SJCRH30 (cell line): Measurements from ENCODE around the gene NTM. TPM values are rescaled to one million over a fixed set of nuclear protein-coding genes. Genes with fewer than 3 reads are reported as not detected.

ENCODE experiments used
- DNase-seq, 2 experiments: peaks; one replicate each; pipeline ENCODE4 v3.0.0-alpha.2; 2015 to 2020
- H3K27ac ChIP-seq: fragments of 250-450 bp; sonication (Bioruptor Pico); 2 replicates; pipeline ENCODE4 v1.5.1; 2020; ENCODE audit warnings: mild to moderate bottlenecking, moderate library complexity
- H3K27me3 ChIP-seq: fragments of 250-450 bp; sonication (Bioruptor Pico); 2 replicates; pipeline ENCODE4 v1.5.1; 2020; ENCODE audit warnings: mild to moderate bottlenecking, moderate library complexity
- H3K36me3 ChIP-seq: fragments of 250-450 bp; sonication (Bioruptor Pico); 2 replicates; pipeline ENCODE4 v1.5.1; 2020; ENCODE audit warnings: mild to moderate bottlenecking, moderate library complexity
- H3K4me1 ChIP-seq: fragments of 250-450 bp; sonication (Bioruptor Pico); 2 replicates; pipeline ENCODE4 v1.5.1; 2020; ENCODE audit warnings: mild to moderate bottlenecking, moderate library complexity
- H3K4me3 ChIP-seq: fragments of 250-450 bp; sonication (Bioruptor Pico); 2 replicates; pipeline ENCODE4 v1.5.1; 2020; ENCODE audit warnings: mild to moderate bottlenecking, moderate library complexity
- H3K9me3 ChIP-seq: fragments of 250-450 bp; sonication (Bioruptor Pico); replicated peaks from 2 replicates; pipeline ENCODE4 v1.5.1; 2020; ENCODE audit warnings: mild to moderate bottlenecking, moderate library complexity
- total RNA-seq: library from RNA; depleted of rRNA; stranded (reverse); fragments of >200 nt; shearing (Covaris generic); gene quantifications from 2 replicates; pipeline ENCODE4 v1.2.3, GENCODE V29; 2014

The NTM gene
- total RNA-seq, 1 experiment from 2014 or later: not detected

DNA sequence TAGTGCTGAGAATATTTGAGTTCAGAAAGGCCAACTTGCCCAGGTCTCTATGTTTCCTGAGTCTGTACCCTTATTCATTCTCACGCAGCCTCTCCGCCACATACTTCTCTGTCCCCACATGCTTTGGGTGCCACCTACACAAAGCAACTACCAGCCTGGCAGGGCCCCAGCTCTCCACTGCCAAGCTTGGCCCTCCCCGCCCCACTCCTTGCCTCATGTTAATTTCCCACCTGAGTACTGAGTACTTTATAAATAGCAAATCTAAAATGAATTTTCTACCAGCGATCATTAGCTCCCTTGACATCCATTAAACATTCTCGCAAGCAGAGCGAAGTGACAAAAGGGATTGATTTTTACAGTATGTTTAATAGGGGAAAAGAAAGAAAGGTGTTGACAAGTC is 20.8 kb downstream of the NTM start:
- H3K9me3 ChIP-seq: no peaks in the 10 kb centered on the region
- no peaks in the 10 kb centered on the region for H3K36me3 ChIP-seq
- H3K4me1 ChIP-seq: no peaks in the 10 kb centered on the region
- no peak overlapping the region for H3K27ac ChIP-seq
- no peaks in the 10 kb centered on the region for H3K27me3 ChIP-seq
- DNase-seq: no peak
- H3K4me3 ChIP-seq: no peak overlapping the region

DNA sequence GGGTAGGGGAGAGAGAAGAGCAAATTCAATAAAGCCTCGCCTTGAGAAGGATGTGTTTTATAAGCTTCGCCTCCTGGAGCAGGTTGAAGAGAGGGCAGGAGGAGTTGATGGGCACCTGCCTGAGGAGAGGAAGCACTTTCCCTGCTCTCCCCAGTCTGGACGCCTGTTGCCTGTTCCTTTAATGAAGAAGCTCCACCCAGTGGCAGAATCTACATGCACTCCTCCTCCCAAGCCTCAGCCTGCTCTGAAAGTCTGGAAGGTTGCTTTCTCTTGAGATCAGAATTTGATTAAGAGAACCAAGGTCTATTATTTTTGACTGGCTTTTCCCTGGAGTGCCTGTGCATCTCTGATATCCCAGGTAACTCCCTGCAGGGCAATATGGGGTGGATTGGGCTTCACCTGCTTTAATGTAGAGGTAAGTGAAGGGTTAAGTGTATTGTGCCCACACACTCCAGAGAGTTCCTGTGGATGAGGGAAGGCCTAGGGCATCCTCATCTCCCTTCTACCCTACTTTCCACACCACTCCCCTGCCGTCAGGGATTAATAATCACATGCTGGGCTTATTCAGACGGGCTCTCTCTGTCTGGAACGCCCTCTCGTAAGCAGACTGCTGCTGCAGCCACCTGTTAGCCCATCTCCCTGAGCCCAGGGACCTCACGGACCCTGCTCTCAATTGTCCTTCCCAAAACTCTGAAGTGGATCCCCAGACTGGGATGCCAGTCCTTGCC is 22.3 kb downstream of the NTM start:
- Histone ChIP-seq H3K27me3 (no peaks in the 10 kb centered on the region), H3K4me1 (no peaks in the 10 kb centered on the region), H3K4me3 (no peak overlapping the region), H3K36me3 (no peaks in the 10 kb centered on the region), H3K9me3 (no peaks in the 10 kb centered on the region), H3K27ac (no peak overlapping the region)
- DNase-seq: peak in 1 of 2 experiments; percentile 1

DNA sequence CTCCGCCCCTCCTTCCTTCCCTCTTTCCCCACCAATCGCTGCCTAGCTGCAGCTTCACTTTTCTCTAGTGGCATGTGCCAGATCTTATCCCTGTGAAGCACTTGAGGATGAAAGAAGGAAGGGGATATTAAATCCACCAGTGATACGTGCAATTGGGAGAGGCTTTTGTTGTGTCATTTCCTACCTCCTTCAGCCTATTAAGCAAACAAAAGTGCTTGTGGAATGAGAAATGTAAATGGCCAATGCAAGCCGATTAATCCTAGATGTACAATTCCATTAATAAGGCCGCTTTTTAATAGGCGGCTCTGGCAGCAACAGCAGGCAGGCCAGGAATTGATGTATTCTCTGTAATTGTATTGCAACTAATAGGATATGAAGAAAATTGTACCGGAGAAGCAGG is 23.3 kb downstream of the NTM start:
- DNase-seq: no peak
- no peaks in the 10 kb centered on the region for H3K9me3 ChIP-seq
- H3K4me3 ChIP-seq: no peak overlapping the region
- no peaks in the 10 kb centered on the region for H3K27me3 ChIP-seq
- no peak overlapping the region for H3K27ac ChIP-seq
- H3K4me1 ChIP-seq: no peaks in the 10 kb centered on the region
- no peaks in the 10 kb centered on the region for H3K36me3 ChIP-seq

DNA sequence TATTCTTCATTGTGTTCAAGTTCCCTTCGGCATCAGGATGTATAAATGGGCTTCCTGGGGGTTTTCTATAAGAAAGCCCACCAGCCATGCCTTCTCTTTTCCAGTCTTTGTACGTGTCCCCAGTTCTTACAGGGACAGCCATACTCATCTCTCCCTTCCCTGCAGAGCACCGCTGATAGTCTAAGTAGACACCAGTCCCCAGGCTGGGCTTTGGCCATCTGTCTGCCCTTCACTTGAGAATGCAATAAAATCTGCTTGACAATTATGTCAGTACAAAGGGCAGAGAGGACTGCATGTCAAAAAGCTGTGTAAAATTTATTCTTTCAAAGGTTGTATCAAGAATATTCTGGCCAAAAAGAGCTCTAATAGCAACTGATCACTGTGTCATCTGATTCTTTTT is 27.3 kb downstream of the NTM start:
- Histone ChIP-seq H3K27me3 (no peaks in the 10 kb centered on the region), H3K27ac (no peak overlapping the region), H3K4me3 (no peak overlapping the region), H3K36me3 (no peaks in the 10 kb centered on the region), H3K9me3 (no peaks in the 10 kb centered on the region), H3K4me1 (no peaks in the 10 kb centered on the region)
- no peak for DNase-seq

DNA sequence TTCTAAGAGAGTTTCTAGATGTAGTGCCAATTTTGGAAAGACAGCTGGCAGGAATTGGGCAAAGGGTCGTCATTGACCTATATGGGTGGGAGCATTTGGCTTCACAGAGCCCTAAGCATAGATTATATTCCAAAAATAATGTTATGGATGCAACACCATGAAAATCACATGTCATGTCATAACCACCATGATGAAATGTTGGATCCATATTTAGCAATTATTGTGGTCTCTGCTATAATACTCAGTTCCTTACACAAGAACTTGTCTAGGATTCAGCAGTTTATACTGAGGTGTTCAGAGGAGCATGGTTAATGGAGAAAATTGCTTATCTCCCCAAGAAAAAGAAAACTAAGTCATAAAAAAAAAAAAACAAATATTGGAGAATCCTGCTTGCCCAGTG is 31.6 kb downstream of the NTM start:
- H3K4me3 ChIP-seq: no peak overlapping the region
- no peaks in the 10 kb centered on the region for H3K27me3 ChIP-seq
- H3K9me3 ChIP-seq: no peaks in the 10 kb centered on the region
- no peak for DNase-seq
- H3K27ac ChIP-seq: no peak overlapping the region
- no peaks in the 10 kb centered on the region for H3K36me3 ChIP-seq
- H3K4me1 ChIP-seq: no peaks in the 10 kb centered on the region

DNA sequence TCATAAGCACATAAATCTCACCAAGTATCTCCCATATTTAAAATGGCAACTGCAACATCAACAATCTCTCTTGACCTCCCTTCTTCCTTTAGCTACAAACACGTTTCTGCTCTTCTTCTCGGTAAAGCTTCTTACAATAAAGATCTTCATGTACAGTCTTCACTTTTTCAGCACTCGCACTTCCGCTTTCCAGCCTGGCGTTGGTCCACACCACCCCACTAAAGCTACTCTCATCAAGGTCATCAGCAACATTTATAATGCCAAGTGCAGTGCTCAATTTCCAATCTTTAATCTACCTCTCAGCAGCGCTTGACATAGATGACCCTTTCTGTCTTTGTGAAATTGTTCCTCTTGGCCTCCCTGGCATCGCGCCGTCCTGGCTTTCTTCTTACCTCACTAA is 33.6 kb downstream of the NTM start:
- no peaks in the 10 kb centered on the region for H3K4me1 ChIP-seq
- no peaks in the 10 kb centered on the region for H3K27me3 ChIP-seq
- no peaks in the 10 kb centered on the region for H3K9me3 ChIP-seq
- no peak overlapping the region for H3K4me3 ChIP-seq
- no peak for DNase-seq
- H3K36me3 ChIP-seq: no peaks in the 10 kb centered on the region
- no peak overlapping the region for H3K27ac ChIP-seq

DNA sequence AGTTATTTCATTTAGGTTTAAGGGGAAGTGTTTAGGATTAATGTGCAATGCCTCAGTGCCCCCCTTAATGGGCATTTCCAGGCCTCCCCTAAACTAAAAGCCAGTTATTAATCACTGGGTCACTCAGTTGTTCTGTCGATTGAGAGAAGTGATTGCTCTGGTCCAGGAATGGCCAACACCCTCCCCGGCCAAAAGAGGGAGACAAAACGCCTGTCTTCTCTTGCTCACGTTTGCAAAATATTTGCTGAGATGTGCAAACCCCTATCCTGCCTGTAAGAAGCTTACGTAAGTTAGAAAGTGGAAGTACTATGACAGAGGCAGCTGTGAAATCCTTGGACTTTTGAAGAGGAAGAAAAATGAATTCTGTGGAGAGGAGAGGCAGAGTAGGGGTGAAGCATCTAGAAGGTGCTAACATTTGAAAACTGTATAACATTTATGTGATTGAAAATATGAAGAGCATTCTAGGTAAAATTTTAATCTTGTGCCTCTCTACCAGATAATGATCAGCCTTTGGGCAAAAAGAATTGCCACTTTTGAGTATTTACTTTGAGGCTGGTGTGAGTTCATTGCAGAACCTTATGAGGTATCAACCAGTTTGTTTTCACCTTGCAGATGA is 37.7 kb downstream of the NTM start:
- no peak overlapping the region for H3K27ac ChIP-seq
- DNase-seq: peak in 1 of 2 experiments; percentile 30
- H3K4me1 ChIP-seq: no peaks in the 10 kb centered on the region
- H3K9me3 ChIP-seq: no peaks in the 10 kb centered on the region
- H3K36me3 ChIP-seq: no peaks in the 10 kb centered on the region
- no peak overlapping the region for H3K4me3 ChIP-seq
- no peaks in the 10 kb centered on the region for H3K27me3 ChIP-seq

DNA sequence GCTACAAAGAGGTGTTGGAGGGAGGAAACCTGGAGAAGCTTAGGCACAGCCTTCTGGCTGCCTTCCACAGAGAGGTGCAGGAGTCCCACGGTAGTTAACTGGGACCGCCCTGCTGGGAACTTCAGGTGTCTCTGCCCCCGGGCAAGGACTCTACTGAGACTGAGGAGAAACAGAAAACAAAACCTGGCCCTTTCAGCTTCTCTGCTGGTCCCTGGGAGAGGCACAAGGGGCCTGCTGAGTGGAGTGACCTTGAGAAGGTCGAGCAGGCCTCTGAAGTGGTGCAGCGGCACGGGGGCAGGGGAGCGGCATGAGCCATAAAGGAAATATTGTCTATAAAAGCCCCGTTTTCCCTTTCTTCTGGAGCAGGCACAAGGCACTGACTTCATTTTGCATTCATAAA is 38.9 kb downstream of the NTM start:
- H3K4me3 ChIP-seq: no peak overlapping the region
- H3K27me3 ChIP-seq: no peaks in the 10 kb centered on the region
- no peak for DNase-seq
- no peaks in the 10 kb centered on the region for H3K36me3 ChIP-seq
- H3K4me1 ChIP-seq: no peaks in the 10 kb centered on the region
- H3K27ac ChIP-seq: no peak overlapping the region
- no peaks in the 10 kb centered on the region for H3K9me3 ChIP-seq

DNA sequence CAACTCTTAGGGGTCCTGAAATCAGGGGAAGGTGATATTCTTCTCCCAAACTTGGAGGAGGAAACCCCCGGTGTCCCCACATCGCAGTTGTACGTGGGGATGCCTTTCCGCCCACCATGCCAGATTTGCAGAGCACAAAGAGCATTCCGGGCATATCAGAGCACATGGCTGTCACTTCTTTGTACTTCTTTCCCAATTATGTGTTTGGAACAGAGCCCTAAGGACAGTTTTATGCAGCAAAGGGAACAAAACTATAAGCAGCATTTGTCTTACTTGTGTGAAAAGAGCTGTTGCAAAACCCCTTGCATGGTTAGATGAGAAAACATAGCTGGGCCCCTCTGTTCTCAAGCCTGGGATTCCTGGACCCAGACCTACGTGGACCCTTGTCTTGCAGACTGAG is 41.2 kb downstream of the NTM start:
- H3K4me3 ChIP-seq: no peak overlapping the region
- H3K27ac ChIP-seq: no peak overlapping the region
- no peak for DNase-seq
- no peaks in the 10 kb centered on the region for H3K9me3 ChIP-seq
- no peaks in the 10 kb centered on the region for H3K4me1 ChIP-seq
- H3K27me3 ChIP-seq: no peaks in the 10 kb centered on the region
- no peaks in the 10 kb centered on the region for H3K36me3 ChIP-seq

DNA sequence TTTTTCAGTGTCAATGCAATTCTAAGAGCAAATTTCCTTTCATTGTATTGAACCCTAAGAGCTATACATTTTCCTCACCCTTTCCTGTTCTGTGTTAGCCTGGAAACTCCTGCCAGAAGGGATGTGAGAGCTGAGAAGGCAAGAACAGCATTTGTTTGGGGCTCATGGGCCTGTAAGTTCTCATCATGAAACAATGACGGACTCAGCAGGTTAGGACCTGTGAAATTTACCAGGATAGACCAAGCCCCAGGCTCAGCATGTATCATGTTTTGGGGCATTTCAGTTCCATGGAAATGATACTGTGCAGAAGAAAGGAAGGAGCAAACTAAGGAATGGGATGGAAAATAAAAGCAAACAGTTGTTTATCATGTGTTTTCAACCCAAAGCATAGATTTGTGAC is 41.6 kb downstream of the NTM start:
- Histone ChIP-seq H3K4me3 (no peak overlapping the region), H3K27ac (no peak overlapping the region), H3K27me3 (no peaks in the 10 kb centered on the region), H3K4me1 (no peaks in the 10 kb centered on the region), H3K9me3 (no peaks in the 10 kb centered on the region), H3K36me3 (no peaks in the 10 kb centered on the region)
- no peak for DNase-seq

DNA sequence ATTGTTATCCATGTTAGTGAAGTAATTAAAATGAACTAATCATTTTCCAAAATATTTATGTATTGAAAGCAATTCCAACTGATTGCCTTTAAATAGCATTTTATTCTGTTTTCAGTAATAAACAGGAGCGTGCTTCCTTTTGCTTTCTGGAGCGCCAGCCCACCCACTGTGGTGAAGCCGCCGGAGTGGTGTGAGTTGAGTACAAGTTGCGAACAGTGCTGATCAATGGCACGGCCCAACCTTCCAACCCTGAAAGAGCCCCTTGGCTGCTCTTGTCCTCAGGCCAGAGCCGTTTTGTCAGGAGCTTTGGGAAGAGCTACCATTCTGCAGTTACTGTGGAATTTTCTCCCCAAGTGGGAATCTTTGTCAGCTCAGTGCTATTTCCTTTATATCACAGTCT is 42.8 kb downstream of the NTM start:
- no peak overlapping the region for H3K4me3 ChIP-seq
- H3K9me3 ChIP-seq: no peaks in the 10 kb centered on the region
- H3K27me3 ChIP-seq: no peaks in the 10 kb centered on the region

DNA sequence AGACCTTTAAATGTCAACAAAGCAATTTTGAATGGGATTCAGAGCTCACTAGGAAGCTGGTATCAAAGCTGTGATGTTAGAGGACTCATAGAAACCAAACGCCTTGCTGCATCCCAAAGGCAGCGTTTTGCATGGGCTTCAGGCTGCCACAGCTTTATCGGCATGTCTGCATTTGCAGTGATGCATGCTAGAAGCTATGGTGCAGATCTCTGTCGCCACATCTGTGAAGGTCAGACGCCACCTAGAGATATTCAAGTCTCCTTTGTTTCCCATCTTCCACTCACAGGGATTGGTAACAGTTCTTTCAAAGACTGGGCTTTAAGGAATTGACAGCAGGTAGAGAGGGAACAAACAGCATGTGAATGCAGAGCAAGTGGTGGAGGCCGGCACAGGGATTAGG is 47.8 kb downstream of the NTM start:
- H3K27ac ChIP-seq: no peak overlapping the region
- no peak overlapping the region for H3K4me3 ChIP-seq
- H3K4me1 ChIP-seq: no peaks in the 10 kb centered on the region
- no peaks in the 10 kb centered on the region for H3K36me3 ChIP-seq
- H3K9me3 ChIP-seq: no peaks in the 10 kb centered on the region
- no peaks in the 10 kb centered on the region for H3K27me3 ChIP-seq
- no peak for DNase-seq

More for the DNA sequence above, 42.8 kb downstream of the NTM start:
- no peaks in the 10 kb centered on the region for H3K4me1 ChIP-seq
- no peak for DNase-seq
- no peaks in the 10 kb centered on the region for H3K36me3 ChIP-seq
- no peak overlapping the region for H3K27ac ChIP-seq

DNA sequence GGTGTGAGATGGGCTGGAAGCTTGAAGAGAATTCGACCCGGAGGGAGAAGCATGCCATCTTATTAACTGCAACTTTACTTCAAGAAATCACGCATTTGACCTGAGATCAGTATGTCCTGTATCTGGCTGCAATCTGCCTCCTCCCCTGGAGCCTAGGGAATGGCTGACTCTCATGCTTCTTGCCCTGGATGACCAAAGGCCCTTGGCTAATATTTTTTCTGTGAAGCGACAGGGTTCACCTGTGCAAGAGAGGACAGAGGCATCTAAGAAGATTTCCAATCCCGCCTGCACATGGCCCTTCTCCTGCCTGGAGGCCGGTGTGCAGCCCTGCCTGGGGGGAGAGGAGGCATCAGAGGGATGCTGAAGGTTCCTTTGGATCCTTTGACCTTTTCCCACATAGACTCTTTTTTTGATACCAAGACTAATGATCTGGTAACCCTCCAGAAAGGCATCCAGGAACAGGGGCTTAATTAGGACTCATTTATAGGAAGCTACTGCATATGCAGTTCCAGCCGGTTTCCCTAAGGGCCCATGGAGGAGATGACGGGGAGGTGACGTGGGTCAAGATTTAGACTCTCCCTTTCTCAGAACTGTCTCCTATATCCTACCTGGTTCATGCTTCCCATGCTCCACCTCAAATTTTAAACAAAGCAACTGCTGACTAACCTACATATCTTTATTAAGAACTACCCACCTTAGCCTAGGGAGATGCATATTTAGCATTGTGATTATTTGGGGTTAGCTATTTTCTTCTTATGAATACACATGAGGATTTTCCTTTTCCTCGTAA is 50.8 kb downstream of the NTM start:
- H3K36me3 ChIP-seq: no peaks in the 10 kb centered on the region
- no peaks in the 10 kb centered on the region for H3K4me1 ChIP-seq
- H3K27ac ChIP-seq: no peak overlapping the region
- no peak overlapping the region for H3K4me3 ChIP-seq
- no peaks in the 10 kb centered on the region for H3K9me3 ChIP-seq
- DNase-seq: no peak
- no peaks in the 10 kb centered on the region for H3K27me3 ChIP-seq

DNA sequence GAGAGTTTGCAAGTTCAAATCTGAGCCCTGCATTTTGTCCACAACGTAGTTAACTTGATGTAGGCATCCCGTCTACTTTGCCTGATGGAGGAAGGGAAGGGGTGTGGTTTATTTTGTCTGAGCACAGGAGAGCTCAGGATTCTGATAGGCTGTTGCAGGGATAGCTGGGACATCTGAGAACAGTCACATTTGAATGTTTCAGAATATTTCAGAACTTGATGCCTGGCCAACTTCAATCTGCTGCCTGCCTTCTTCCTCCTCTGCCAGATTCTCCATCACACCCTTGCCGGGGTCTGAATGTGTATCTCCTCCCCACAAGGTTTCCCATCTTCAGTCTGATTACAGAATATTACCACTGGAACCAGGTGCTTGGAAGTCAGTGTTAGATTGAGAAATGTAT is 51.6 kb downstream of the NTM start:
- Histone ChIP-seq H3K27ac (no peak overlapping the region), H3K4me3 (no peak overlapping the region), H3K27me3 (no peaks in the 10 kb centered on the region), H3K9me3 (no peaks in the 10 kb centered on the region), H3K4me1 (no peaks in the 10 kb centered on the region), H3K36me3 (no peaks in the 10 kb centered on the region)
- DNase-seq: no peak

DNA sequence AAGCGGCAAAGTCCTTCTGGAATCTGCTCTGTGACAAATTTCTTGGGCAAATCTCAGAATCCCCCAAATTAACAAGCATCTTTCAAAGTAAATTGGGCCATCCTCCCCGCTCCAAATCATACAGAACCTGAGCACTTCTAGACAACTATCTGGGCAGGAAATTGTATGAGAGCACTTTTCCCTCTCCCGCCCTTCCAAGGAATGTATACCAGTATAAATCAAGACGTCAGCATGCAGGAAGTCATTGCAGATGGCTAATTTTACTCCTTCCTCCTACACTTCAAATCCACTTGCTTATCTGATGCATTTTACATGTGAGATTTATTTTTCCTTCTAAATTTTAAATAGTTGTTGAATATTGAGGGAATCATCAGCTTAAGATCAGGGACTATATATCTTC is 52.1 kb downstream of the NTM start:
- DNase-seq: no peak
- H3K4me1 ChIP-seq: no peaks in the 10 kb centered on the region
- H3K27ac ChIP-seq: no peak overlapping the region
- H3K9me3 ChIP-seq: no peaks in the 10 kb centered on the region
- no peaks in the 10 kb centered on the region for H3K36me3 ChIP-seq
- H3K4me3 ChIP-seq: no peak overlapping the region
- no peaks in the 10 kb centered on the region for H3K27me3 ChIP-seq
